Brain microvascular endothelial cell (primary cell): ENCODE results near the gene UQCRH.
A peak's percentile ranks its signal among the peaks of the same experiment; 100 is the strongest.

Source experiments
- DNase-seq: peaks from one replicate; pipeline ENCODE4 v3.0.0-alpha.2; 2020
- H3K27ac ChIP-seq: fragments of 250-450 bp; sonication (Bioruptor Pico); 2 replicates; pipeline ENCODE4 v1.5.1; 2020; ENCODE audit warnings: mild to moderate bottlenecking, moderate library complexity
- H3K27me3 ChIP-seq: fragments of 250-450 bp; sonication (Bioruptor Pico); replicated peaks from 2 replicates; pipeline ENCODE4 v1.5.1; 2020; ENCODE audit warnings: mild to moderate bottlenecking
- H3K36me3 ChIP-seq: fragments of 250-450 bp; sonication (Bioruptor Pico); replicated peaks from 2 replicates; pipeline ENCODE4 v1.5.1; 2020; ENCODE audit warnings: mild to moderate bottlenecking
- H3K4me3 ChIP-seq: 2 replicates; pipeline ENCODE4 v1.5.1; 2011; ENCODE audit warnings: low read depth, mild to moderate bottlenecking, control low read depth, low read length, moderate library complexity
- CTCF ChIP-seq: IDR thresholded peaks from 2 replicates; pipeline ENCODE4 v1.5.1; 2011; ENCODE audit warnings: low read depth, mild to moderate bottlenecking, moderate library complexity, low read length, control low read depth, inconsistent platforms; ENCODE audit errors: missing control alignments
- in situ Hi-C: cut with HindIII; loops from 2 replicates; pipeline ENCODE4 v1.10.0; 2017; ENCODE audit warnings: low sequenced_read_pairs, low pct_ligation_motif_present

UQCRH gene

GRCh38 chr1:46303038-46303871 is at the start of gene UQCRH, which contains the start of gene LRRC41:
UQCRH (plus strand) TSS chr1:46303698; CDS start chr1:46303767, 69 bp downstream.
LRRC41 (minus strand) TSS chr1:46303616; CDS start chr1:46303322, 294 bp downstream.
- TF ChIP-seq CTCF = peak; percentile 9
- DNase-seq = peak; percentile 94
- no peaks in the 10 kb centered on the region for H3K36me3 ChIP-seq
- in situ Hi-C loops = no loop called here
- peak within 1 kb of the TSS; percentile 95 for H3K4me3 ChIP-seq
- no peaks in the 10 kb centered on the region for H3K27me3 ChIP-seq
- peak within 1 kb of the TSS; percentile 99 for H3K27ac ChIP-seq

GRCh38 chr1:46254668-46255067 is 48.8 kb upstream of the UQCRH start:
- no peaks in the 10 kb centered on the region for H3K27me3 ChIP-seq
- H3K36me3 ChIP-seq = no peaks in the 10 kb centered on the region
- H3K27ac ChIP-seq = no peak overlapping the region
- H3K4me3 ChIP-seq = no peak overlapping the region
- in situ Hi-C loops = no loop called here
- DNase-seq = no peak
- TF ChIP-seq CTCF = no peak

- in situ Hi-C loops = no loop called here
- Histone ChIP-seq H3K36me3 (no peaks in the 10 kb centered on the region), H3K4me3 (no peak overlapping the region), H3K27ac (no peak overlapping the region), H3K27me3 (no peaks in the 10 kb centered on the region)
- no peak for TF ChIP-seq CTCF
- no peak for DNase-seq
These were observed 47.0 kb upstream of the UQCRH start for GRCh38 chr1:46256523-46256922.

- H3K36me3 ChIP-seq = no peaks in the 10 kb centered on the region
- no peak for DNase-seq
- in situ Hi-C loops = no loop called here
- TF ChIP-seq CTCF = no peak
- no peak overlapping the region for H3K27ac ChIP-seq
- H3K27me3 ChIP-seq = no peaks in the 10 kb centered on the region
- no peak overlapping the region for H3K4me3 ChIP-seq
These were observed 41.0 kb upstream of the UQCRH start for GRCh38 chr1:46262508-46262907.

GRCh38 chr1:46263146-46263545 is 40.4 kb upstream of the UQCRH start:
- in situ Hi-C loops = no loop called here
- no peak for DNase-seq
- Histone ChIP-seq H3K36me3 (no peaks in the 10 kb centered on the region), H3K27ac (no peak overlapping the region), H3K27me3 (no peaks in the 10 kb centered on the region), H3K4me3 (no peak overlapping the region)
- no peak for TF ChIP-seq CTCF
